NCI-H146 (cell line): ENCODE results near the gene HIF1AN.
A peak's percentile ranks its signal among the peaks of the same experiment; 100 is the strongest.

Experiments
- DNase-seq: peaks from one replicate; lab custom pipeline; 2025; lab: John Stamatoyannopoulos, UW

HIF1AN gene

DNA sequence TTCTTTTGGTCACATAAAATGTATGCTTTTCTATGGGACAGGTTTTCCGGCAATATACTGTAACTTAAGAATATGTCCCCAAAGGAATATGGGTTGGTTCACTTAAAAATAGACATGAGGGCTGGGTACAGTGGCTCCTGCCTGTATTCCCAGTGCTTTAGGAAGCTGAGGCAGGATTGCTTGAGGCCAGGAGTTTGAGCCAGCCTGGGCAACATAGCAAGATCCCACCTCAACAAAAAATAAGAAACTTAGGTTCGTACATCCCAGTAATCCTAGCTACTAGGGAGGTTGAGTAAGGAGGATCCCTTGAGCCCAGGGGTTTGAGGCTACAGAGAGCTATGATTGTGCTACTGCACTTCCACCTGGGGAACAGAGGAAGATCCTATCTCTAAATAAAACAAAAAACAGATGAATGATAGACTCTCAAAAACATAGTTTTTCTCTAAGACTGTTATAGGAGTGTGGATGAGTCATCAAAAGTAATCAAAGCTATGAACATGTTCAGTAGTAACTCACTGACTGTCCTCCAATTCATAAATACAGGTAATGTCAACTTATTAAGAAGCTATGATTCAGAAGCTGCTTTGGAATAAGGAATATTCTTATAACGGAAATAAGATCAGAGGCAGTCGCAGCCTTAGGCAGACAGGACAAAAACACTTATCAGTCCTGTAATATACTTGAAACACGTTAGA is 13.5 kb upstream of the HIF1AN start:
- DNase-seq, result no peak

DNA sequence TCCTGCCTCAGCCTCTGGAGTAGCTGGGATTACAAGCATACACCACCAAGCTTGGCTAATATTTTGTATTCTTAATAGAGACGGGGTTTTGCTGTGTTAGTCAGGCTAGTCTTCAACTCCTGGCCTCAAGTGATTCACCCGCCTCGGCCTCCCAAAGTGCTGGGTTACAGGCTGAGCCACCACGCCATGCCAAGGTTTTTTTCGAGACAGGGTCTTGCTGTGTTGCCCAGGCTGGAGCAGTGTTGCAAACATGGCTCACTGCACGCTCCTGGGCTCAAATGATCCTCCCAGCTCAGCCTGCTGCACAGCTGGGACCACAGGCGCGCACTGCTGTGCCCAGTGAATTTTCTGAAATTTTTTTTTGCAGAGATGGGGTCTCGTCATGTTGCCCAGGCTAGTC is 12.8 kb upstream of the HIF1AN start:
- no peak for DNase-seq

DNA sequence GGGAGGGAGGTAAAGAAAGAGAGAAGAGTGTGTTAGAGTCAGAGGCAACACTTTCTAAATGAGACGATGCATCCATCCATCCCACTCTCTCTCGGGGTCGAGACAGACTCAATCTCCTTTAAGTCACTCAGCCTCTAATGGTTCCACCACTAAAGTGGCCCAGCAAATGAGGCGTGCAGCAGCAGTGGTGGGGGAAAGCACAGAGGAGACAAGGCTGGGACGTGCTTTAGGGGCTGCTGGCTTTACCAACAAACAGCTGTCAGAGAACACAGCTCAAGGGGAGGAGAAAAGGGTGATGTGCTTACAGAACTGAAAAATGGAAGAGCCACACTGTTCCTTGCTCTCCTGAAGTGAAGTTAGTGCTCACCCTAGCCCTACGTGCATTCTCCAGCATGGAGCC is 11.5 kb upstream of the HIF1AN start:
- no peak for DNase-seq

DNA sequence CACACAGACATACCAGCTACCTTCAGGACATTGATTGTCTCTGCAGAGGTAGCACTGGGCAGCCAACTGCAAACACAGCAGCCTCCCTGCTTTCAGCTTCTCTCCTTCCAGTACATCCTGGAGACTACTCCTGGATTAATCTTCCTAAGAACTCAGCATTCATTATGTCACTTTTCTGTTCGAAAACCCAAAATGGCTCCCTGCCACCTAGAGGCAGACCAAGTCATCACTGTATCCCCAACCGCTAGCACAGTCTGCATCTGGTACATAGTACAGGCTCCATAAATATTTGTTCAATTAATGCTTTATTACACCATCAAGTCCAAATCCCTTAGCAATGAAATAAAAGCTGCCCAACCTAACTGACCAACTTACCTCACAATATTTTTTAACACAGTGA is 11.1 kb upstream of the HIF1AN start:
- DNase-seq, result no peak

- no peak for DNase-seq
Measured at GRCh38 chr10:100528123-100528886, 7.4 kb upstream of the HIF1AN start.

DNA sequence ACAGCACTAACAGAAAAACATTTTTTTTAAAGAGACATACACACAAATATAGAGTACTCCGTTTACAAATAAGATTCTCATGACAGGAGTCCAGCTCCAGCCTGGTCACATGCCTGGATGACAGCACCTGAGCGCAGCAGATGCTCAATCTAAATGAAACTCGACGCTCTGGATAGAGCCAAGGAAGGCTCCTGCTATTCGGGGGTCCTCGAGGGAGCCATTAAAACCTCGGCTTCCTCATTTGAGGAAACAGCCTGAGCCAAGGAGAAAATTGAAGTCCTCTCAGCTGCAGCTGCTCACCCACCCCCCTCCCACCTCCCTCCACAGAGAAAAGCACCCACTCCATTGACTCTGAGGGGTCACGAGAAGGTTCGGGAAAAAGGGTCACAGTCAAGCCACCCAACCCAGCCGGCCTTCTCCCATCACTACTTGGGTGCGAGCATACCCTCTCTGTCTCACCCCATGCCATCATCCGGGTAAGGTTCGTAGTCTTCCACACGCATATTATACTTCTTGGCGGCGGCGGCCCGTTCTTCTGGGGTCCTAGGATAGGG is 6.7 kb upstream of the HIF1AN start:
- no peak for DNase-seq

DNA sequence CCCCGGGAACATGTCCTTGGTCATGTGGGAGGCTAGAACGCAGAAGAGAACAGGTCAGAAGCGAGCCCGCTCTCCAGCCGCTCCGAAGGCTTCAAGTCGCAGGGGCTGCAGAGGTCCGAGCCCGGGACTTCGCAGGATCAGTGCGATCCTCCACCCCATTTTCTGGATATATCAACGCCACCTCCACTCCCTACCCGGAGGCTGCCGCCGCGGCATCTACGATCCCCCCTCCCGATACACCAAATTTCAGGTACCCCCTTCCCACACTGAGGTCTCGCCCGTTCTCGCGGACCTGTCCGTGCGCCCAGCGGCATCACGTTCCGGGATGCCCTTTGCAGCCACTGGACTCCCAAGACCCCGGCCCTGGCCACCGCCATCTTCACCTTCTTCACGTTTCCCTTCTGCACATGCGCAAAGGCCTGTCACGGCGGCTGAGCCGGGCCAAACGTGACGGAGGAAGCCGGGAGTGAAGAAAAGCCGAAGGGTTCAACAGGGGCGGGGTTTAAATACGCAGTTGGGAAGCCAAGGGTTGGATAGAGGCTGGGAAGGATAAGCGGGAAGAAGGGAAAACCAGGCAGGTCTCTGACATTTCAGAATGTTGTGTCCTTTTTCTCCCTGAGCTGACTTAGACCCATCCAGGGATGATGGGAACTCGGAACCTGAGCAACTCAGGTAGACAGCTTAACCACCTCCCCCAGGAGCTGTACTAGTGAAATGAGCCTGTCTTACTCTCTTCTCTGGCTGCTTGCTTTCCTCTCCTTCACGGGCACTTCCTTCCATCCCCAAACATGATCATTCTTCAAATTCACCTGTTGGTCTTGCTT is 6.1 kb upstream of the HIF1AN start, which contains the start of gene NDUFB8:
Gene NDUFB8, minus strand, starts transcription at position 397 of the 824 bp plus-strand sequence. Its CDS starts 20 bp downstream, at position 377.
- peak; percentile 85 for DNase-seq

DNA sequence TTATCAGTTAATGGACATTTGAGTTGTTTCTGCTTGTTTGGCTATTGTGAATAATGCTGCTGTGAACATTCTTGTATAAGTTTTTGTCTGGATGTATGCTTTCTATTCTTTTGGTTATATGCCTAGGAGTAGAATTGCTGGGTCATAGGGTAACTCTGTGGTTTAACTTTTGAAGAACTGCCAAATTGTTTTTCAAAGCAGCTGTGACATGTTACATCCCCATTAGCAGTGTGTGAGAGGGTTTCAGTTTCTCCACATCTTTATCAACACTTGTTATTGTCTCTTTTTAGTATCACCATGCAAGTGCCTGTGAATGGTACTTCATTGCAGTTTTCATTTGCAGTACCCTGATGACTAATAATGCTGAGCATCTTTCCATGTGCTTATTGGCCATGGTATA is 4.0 kb upstream of the HIF1AN start:
- no peak for DNase-seq

GRCh38 chr10:100534726-100535125 is 1.0 kb upstream of the HIF1AN start:
- DNase-seq, result no peak

GRCh38 chr10:100535338-100535714 is 417 bp upstream of the HIF1AN start:
- no peak for DNase-seq

GRCh38 chr10:100537475-100537874 is 1.7 kb downstream of the HIF1AN start:
- DNase-seq, result no peak

DNA sequence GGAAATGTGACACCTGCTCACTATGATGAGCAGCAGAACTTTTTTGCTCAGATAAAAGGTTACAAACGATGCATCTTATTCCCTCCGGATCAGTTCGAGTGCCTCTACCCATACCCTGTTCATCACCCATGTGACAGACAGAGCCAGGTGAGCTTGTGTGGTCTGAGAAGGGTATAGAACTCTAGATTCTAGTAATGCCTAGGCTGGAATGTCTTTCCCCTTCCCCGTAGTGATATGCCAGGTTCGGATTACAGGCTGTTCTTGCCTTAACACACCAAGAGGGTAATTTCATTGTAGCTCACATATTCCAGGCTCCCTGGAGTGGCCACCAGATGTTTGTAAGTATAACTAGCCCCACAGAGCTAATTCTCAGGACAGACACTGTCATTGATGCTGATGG is 9.2 kb downstream of the HIF1AN start:
- no peak for DNase-seq

DNA sequence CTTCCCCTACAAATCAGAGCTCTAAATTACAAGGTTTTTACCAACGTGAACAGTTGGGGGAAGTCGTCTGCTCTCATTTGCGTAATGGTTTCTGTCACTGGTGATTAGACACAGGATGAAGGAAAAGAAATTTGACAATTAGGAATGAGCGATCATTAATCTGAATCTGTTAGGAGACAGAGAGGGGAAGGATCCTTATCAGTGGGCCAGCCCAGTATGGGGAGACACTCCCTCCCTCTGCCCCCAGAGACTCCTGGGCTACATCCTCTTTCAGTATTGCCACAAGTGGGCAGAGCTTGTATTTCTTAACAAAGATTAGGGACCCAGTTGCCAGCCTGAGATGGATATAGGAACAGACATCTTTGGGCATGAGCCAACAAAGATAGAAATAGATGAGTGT is 15.5 kb downstream of the HIF1AN start:
- DNase-seq, result no peak

DNA sequence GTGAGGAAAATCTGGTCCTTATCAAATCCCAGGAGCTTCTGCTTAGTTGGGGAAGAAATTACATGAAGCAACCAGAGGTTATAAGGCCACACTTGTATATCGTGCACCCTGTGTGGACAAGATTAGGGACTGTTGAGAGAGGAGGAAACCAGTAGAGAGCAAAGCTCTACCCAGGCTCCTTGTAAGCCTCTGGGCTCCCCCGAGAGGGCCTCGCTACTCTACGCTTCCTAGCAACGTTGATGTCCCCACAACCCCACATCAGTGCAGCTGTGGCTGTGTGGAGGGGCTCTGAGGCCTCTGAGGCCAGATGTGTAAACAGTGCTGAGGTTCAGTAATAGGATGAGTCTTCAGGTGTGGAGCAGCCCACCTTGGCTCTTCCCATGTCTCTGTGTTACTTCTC is 16.0 kb downstream of the HIF1AN start:
- DNase-seq, result no peak

GRCh38 chr10:100553929-100554328 is 18.2 kb downstream of the HIF1AN start:
- DNase-seq, result no peak

DNA sequence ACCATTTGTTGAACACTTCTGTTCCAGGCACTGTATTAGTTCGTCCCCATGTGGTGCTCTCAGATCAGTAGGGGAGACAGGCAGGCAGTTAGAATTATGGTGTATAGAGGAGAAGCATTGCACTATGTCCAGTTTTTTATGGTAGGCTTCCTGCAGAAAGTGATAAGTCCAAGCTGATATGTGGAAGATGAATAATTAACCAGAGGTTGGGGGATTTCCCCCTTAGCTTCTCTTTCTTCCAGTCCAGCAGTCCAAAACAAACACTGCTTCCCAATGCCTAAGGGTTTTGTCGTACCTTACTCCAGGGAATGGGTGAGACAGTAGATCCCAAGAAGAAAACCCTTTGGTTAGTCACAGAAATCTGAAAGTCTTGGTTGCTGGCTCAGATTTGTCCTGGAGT is 19.2 kb downstream of the HIF1AN start:
- DNase-seq, result no peak

DNA sequence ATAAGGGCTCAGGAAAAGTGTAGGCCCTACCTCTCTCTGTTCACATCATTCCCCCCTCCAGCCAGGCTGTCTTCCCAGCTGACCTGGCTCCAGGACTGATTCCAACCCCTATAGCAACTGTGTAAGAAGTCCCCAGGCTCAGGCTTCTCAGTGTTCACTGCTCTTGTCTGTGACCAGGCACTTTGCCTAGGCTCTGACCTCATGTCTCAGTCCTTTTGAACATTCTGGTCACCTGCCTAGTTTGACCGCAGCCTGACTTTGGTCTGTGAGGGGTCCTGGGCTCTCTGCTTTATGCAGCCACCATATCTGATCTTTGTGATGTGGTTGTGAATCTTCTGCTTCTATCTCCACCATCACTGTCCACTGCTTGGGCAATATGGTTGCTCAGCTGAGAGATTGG is 24.5 kb downstream of the HIF1AN start:
- no peak for DNase-seq

GRCh38 chr10:100561005-100561404 is 25.3 kb downstream of the HIF1AN start:
- DNase-seq, result no peak

GRCh38 chr10:100562008-100562672 is 26.4 kb downstream of the HIF1AN start:
- no peak for DNase-seq

GRCh38 chr10:100565206-100565985 is 29.7 kb downstream of the HIF1AN start:
- no peak for DNase-seq

DNA sequence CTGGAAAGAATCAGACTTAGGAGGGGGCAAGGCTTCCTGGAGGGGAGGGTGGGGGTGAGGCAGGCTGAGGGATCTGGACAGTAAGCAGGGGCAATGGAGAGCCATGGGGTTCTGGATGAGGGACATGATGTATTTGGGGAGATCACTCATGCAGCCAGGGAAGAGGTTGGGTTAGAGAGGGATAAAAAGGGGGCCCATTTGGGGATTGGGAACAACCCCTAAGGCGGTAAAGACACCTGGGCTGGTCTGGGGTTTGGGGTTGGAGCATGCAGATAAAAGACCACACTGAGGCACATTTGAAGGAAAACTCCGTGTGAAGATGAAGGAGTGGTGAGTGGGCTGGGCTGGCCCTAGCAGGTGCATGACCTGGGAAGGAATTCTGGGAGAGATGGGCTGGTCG is 30.8 kb downstream of the HIF1AN start:
- DNase-seq, result no peak
